A673 (cell line): ENCODE results near the gene NF1.

Source experiments
- EZH2 ChIP-seq: fragments of 200-600 bp; sonication (generic); IDR thresholded peaks from 2 replicates; pipeline ENCODE4 v1.6.1; 2017; ENCODE audit warnings: borderline replicate concordance, low read depth, mild to moderate bottlenecking, mixed read lengths, antibody characterized with exemption, low read length; ENCODE audit not compliant: poor library complexity, severe bottlenecking
- TF ChIP-seq, protein P1 (sequence below): fragments of 300-800, 200-600 bp; sonication (generic); conservative IDR thresholded peaks from 2 replicates; pipeline ENCODE4 v1.5.1; 2017; ENCODE audit warnings: low read depth, mild to moderate bottlenecking, antibody characterized with exemption, low read length, moderate library complexity, mixed read lengths

DNA sequence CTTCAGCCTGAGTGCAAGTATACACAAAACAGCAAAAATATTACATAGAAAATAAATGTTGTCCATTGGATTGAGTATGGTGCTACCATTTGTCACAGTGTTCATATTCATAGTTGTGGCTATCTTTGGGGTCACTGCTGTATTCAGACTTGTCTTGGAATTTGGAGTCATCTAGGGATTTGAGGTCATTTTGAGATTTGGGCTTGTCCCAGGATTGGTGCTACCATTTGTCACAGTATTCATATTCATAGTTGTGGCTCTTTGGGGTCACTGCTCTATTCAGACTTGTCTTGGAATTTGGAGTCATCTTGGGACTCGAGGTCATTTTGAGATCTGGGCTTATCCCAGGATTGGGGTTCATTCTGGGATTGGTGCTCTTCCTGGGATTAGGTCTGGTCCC is 177.5 kb downstream of the NF1 start:
- TF ChIP-seq, protein P1, sequence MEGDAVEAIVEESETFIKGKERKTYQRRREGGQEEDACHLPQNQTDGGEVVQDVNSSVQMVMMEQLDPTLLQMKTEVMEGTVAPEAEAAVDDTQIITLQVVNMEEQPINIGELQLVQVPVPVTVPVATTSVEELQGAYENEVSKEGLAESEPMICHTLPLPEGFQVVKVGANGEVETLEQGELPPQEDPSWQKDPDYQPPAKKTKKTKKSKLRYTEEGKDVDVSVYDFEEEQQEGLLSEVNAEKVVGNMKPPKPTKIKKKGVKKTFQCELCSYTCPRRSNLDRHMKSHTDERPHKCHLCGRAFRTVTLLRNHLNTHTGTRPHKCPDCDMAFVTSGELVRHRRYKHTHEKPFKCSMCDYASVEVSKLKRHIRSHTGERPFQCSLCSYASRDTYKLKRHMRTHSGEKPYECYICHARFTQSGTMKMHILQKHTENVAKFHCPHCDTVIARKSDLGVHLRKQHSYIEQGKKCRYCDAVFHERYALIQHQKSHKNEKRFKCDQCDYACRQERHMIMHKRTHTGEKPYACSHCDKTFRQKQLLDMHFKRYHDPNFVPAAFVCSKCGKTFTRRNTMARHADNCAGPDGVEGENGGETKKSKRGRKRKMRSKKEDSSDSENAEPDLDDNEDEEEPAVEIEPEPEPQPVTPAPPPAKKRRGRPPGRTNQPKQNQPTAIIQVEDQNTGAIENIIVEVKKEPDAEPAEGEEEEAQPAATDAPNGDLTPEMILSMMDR: no peak
- no peak for TF ChIP-seq EZH2
